HG02840 (cell line): ENCODE results near the gene PGF.
"Not testable (repeated sequence)": the region's sequence is repeated elsewhere in the genome, so short reads cannot be mapped to it uniquely, and the experiment has no call there.

Experiments used
- ATAC-seq: cut with Tn5 transposase; IDR thresholded peaks from one replicate; pipeline ENCODE4 v1.9.1; 2021; ENCODE audit warnings: mild to moderate bottlenecking, moderate library complexity, moderate number of reproducible peaks; ENCODE audit not compliant: unreplicated experiment, low FRiP score

The PGF gene

GRCh38 chr14:74945852-74946658, 9.3 kb downstream of the PGF start:
- no peak for ATAC-seq

- ATAC-seq: no peak
Measured at GRCh38 chr14:74945261-74945851, 10.0 kb downstream of the PGF start.

- ATAC-seq: no peak
Measured at GRCh38 chr14:74942608-74943007, 12.8 kb downstream of the PGF start.

- no peak for ATAC-seq
Measured at GRCh38 chr14:74942181-74942580, 13.2 kb downstream of the PGF start.

DNA sequence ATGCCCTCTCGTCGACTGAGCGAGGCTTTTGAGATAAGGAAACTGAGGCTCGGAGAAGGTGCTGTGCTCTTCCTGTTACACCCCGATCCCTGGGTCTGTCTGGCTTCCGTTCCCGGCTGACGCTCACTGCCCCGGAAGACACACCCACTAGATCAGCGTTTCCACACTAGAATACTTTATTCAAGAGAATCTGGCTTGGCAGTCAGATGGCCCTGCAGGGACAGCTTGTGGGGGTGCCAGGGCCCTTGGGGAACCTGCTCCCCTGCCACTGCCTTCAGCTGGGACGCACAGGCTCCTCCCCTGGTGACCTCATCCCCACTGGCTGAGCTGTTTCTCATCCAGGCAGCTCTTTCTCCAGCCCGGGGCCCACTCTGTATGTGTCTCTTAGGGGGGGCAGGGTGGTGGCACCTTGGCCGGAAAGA, 13.7 kb downstream of the PGF start:
- ATAC-seq: no peak

DNA sequence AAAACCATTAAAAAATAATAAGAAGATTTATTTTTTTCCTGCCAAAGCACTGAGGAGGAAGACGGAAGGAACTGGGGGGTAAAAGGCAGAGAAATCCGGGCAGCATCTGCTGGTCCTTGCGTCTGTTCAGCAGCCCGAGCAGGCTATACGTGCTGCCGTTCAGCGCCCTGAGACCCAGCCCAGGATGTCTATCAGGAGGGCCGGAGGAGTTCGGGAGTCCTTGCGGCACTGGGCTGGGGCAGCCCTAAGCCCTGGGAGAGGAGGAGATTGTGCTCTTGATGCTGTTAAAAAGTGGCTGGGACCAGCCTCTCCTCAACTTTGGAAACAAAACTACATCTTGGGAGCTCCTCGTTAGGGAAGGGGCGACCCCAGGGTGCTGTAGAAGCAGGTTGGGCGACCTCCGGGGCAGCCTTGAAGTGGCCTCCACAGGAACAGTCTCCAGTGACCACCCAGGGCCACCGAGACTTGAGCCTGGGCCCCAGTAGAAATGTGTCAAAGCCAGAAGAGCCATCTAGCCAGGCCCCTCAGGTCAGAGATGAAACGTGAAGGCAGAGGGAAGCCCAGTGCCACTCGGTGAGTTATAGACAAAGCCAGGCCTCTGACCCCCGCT, 14.3 kb downstream of the PGF start:
- ATAC-seq: no peak

- no peak for ATAC-seq
Measured at GRCh38 chr14:74938531-74939495, 16.6 kb downstream of the PGF start.

DNA sequence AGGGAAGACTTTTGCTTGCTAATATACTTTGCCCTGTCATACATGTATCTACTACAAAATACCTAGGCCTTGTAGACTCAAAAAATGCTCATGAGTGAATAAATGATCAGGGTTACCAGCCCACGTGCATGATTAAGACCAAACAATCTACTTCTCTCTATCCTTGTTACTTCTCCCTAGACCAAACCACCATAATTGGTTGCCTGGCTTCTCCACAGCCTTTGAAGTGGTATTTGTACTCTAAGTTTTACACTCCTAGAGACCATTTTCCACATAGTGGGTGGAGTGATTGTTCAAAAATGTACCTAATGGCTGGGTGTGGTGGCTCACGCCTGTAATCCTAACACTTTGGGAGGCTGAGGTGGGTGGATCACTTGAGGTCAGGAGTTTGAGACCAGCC, 18.2 kb downstream of the PGF start:
- ATAC-seq: no peak

- no peak for ATAC-seq
Measured at GRCh38 chr14:74936731-74937130, 18.7 kb downstream of the PGF start.

DNA sequence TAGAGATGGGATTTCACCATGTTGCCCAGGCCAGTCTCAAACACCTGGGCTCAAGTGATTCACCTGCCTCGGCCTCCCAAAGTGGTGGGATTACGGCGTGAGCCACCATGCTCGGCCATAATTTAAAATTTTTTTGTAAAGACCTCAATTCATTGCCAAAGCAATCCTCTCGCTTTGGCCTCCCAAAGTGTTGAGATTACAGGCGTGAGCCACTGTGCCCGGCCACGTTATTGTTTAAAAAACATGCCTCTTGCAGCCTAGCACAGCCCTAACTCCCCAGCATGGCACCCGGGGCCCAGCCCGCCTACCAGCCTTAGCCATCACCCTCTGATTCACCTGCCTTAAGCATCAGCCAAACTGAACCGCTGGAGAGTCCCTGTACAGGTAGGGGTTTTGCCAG, 19.2 kb downstream of the PGF start:
- no peak for ATAC-seq

GRCh38 chr14:74935360-74935680, 20.1 kb downstream of the PGF start:
- ATAC-seq: no peak

GRCh38 chr14:74934476-74935359, 20.7 kb downstream of the PGF start:
- ATAC-seq: no peak

GRCh38 chr14:74934041-74934440, 21.4 kb downstream of the PGF start:
- ATAC-seq: no peak

- not testable (repeated sequence) for ATAC-seq
Measured at GRCh38 chr14:74932936-74933335, 22.5 kb downstream of the PGF start.

DNA sequence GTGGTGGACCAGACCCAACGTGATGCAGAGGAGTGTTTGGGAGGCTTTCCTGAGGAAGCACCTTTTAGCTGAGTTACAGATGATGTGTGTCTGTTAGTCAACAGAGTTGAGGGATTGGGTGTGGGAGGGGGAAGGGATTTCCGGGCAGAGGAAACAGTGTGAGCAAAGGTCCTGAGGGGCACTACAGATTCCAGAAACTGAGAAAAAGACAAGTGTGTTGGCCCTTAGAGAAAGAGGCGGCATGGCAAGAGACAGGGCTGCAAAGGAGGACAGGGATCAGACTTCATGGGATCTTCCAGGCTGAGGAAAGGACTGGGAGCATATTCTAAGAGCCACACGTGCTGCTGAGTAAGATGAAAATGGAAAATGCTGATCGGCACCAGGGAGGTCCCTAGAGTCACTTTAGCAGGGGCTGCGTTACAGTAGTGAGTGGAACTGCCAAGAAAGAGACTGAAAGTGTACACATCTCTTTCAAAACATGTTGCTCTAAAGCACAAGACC, 22.9 kb downstream of the PGF start:
- no peak for ATAC-seq

- ATAC-seq: not testable (repeated sequence)
Measured at GRCh38 chr14:74931744-74932143, 23.7 kb downstream of the PGF start.

- no peak for ATAC-seq
Measured at GRCh38 chr14:74929242-74929641, 26.2 kb downstream of the PGF start.

- ATAC-seq: no peak
Measured at GRCh38 chr14:74927225-74927624, 28.2 kb downstream of the PGF start.

DNA sequence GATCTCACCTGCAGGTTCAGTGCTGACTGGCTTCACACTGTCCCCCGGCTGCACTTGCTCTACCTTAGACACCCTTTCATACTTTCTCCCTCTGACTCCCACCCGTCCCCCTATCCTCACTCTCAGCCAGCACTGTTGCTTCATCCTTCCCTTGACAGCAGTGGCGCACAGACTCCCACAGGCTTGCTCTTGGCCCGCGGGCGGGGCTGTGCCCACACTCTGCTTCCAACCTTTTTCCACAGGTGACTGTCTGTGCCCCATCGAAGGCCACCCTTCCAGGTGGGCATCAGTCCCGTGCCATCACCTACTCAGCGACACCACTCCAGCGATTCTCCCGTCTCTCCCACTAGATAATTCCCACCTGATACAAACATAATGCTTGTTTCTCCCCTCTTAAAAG, 31.3 kb downstream of the PGF start:
- no peak for ATAC-seq
